GM12878 (cell line): ENCODE measurements around the gene KRTAP4-8.

Source experiments
- IKZF2 ChIP-seq, 2 experiments: fragments of 450-650 bp; IDR thresholded peaks; 2 replicates each; pipeline ENCODE4 v1.6.1; 2017; ENCODE audit warnings: mild to moderate bottlenecking in 2 of 2, moderate library complexity in 2 of 2
- RAD51 ChIP-seq: fragments of 450-650 bp; IDR thresholded peaks from 2 replicates; pipeline ENCODE4 v1.6.1; 2016; ENCODE audit warnings: moderate library complexity, mild to moderate bottlenecking, inconsistent platforms
- TCF7 ChIP-seq: IDR thresholded peaks from 2 replicates; pipeline ENCODE4 v1.6.1; 2014; ENCODE audit warnings: antibody characterized with exemption, borderline replicate concordance
- TF ChIP-seq, protein P1 (sequence below): IDR thresholded peaks from 2 replicates; pipeline ENCODE4 v1.6.1; 2011; ENCODE audit warnings: low read depth, mild to moderate bottlenecking, low read length, moderate library complexity, borderline replicate concordance; ENCODE audit errors: extremely low read depth

DNA sequence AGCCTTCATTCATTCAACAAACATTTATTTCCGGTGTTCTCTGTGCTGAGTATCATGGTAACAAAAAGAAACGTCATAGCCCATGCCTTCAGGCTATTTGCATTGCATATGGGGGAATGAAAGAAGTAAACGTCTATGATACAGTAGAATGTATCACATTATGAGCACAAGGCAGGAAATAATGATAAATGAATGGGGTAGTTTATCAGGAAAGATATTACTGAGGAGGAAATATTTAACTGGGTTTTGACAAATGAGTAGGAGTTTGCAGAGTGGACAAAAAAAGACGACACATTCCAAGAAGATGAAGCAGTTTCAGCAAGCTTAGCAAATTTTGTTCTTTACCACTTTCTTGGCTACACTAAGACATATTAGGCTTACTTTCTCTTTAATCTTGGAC lies 15.3 kb downstream of the KRTAP4-8 start:
- TF ChIP-seq RAD51 (no peak), IKZF2 (IDR thresholded peaks at IDR 0.05) (no peak), TCF7 (no peak)
- TF ChIP-seq, protein P1, sequence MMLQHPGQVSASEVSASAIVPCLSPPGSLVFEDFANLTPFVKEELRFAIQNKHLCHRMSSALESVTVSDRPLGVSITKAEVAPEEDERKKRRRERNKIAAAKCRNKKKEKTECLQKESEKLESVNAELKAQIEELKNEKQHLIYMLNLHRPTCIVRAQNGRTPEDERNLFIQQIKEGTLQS, result no peak
